Stimulated activated CD8-positive, alpha-beta memory T cell treated with anti-CD3 and anti-CD28 coated beads, Interleukin-7, amount 100 ng/mL, for 24 hours (primary cell): Measurements from ENCODE around the gene MCF2L.

Source experiments
- DNase-seq: peaks from one replicate; pipeline ENCODE4 v3.0.0-alpha.2; 2020; ENCODE audit warnings: low read depth

MCF2L gene

DNA sequence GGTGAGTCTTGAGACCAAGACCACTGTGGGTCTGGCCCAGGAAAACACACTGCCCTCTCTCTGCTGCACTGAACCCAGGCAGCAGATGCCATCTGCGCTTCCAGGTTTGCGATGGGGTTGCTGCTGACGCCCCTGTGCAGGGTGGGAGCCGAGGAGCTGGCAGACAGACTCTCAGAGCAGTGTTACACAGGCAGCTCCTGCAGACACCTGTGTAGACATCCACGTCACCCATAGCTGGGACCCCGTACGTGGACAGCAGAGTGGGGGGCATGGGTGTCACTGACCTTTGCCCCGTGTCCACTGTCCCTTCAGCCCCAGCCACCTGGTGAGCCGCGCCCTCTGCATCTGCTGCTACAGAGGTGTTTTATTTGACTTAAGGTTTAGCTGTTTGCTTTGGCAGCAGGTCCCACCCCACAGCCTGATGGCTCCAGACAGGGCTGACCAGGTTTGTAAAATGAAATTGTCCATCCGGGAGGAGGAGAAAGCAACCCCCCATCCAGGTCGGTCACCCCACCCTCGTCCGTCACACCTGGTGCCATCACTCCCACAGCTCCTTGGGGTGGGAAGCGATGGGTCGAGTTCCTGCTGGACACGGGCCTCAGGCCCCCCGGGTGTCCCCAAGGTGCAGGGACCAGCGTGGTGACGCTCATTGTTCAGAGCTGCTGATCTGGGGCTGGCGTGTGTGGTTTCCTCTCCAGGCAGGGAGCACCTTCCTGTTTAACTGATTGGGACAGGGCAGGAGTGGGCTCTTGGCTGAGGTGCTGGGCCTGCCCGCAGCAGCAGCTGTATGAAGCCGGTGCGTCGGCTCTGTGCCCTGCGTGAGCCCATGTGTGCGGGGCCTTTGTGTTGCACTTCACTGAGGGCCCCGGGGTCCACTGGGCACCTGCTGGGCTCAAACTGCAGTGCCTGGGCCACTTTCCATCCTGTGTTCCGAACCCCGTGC lies 28.4 kb downstream of the MCF2L start:
- no peak for DNase-seq

GRCh38 chr13:112998521-112999280 lies 29.7 kb downstream of the MCF2L start:
- no peak for DNase-seq

- DNase-seq = no peak
Observed at GRCh38 chr13:112999414-113000177, 30.6 kb downstream of the MCF2L start.

GRCh38 chr13:113000575-113000974 lies 31.6 kb downstream of the MCF2L start:
- no peak for DNase-seq

DNA sequence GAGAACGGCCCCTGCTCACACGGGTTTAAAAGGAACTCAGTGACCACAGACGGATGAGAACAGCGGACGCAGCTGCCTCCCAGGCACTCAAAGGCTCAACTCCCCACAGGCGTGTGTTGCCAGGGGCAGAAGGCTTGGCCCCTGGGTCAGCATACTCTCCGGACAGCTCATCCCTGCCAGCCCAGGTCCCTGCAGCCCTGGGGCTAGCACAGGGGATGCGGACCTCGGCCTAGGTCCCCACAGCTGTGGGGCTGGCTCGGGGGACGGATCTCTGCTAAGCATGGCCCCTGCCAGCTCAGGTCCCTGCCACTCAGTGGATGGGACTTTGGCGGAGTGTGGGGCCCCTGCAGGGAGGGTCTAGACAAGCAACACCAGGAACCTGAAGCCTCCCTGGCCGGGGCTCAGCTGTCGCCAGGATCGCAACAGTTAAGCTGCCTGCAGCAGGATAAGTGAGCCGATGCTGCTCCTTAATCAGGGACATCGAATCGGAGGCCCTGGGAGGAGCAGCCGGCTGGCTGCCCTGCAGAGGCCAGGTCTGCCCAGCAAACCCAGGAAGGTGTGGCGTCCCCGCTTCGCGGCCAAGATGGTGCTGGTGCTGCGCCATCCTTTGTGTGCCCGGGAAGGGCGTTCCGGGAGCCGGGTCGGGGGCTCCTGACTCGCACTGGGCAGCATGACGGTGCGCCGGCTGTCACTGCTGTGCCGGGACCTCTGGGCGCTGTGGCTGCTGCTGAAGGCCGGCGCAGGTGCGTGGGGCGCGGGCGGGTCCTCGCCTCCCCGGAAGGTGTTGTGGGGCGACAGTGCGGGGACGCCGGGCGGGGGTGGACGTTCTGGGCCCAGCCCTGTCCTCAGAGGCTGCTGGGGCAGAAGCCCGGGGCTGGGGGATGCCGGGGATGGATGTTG lies 32.5 kb downstream of the MCF2L start:
- no peak for DNase-seq

DNA sequence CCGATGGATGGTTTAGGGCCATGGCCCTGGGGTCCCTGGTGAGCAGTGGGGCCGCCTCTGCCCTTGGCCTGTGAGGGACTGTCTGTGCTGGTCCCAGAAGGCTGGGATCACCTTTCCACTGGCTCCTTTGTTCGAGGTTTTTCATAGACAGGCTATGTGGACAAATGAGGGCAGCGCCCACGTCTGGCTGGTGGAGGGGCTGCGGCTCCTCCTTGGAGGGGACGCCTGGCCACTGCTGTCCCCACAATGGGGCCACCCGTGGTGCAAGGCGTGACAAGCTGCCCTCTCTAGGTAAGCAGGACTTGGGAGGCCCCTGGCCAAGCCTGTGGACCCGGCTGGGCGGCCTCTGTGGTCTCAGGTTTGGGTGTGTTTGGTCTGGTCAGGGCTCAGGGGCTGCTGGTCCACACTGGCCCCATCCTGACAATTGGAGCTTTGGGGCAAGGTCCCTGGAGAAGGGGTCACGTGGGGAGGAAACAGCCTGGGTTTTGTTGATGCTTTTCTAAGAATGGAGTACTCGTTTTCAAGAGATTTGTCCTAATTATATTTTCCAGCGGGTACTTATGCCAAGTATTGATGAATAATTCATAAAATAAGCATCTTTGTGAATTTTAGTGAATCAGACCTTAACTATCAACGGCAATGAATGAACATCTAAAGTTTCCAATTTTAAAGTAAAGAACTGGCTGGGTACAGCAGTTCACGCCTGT lies 33.3 kb downstream of the MCF2L start:
- no peak for DNase-seq

- no peak for DNase-seq
Observed at GRCh38 chr13:113002913-113003290, 33.9 kb downstream of the MCF2L start.

GRCh38 chr13:113004126-113004525 lies 35.1 kb downstream of the MCF2L start:
- DNase-seq = no peak

GRCh38 chr13:113005076-113005865 lies 36.3 kb downstream of the MCF2L start:
- no peak for DNase-seq

- DNase-seq = no peak
Observed at GRCh38 chr13:113005997-113006396, 37.0 kb downstream of the MCF2L start.

DNA sequence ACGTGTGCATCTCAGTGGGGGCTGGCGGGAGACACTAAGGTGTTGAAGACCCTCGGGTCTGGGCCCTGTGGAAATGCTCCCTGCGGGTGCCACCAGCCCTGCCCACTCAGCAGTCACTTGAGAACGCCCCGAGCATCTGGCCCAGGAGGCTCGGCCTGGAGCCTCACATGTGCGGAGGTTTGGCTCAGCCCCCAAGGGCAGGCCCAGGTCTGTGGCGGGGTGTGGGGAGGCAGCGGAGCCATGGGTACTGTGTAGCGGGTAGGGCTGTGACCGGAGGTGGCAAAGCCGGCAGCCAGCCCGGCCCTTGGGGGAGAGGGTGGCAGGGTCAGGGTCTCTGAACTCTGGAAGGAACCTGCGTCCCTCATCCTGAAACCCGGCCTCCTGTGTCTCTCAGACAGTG lies 37.6 kb downstream of the MCF2L start:
- DNase-seq = no peak

GRCh38 chr13:113008851-113009250 lies 39.8 kb downstream of the MCF2L start:
- DNase-seq = no peak

GRCh38 chr13:113009743-113010509 lies 40.9 kb downstream of the MCF2L start:
- no peak for DNase-seq

DNA sequence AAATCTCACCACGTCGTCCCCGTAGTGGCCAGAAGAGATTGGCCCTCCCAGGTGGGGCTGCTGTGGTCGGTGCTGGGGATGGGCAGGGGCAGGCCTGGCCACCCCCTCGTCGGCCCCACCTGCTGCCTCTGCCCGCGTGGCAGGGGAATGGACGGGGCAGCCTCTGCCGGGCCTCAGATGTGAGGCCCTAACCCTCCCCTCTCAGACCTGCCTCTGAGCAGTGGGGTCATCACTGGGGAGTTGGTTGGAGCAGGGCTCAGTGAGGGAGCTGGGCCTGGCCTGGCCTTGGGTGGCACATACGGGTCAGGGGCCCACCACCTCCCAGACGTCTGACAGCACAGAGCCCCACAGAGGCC lies 41.5 kb downstream of the MCF2L start:
- DNase-seq = no peak

DNA sequence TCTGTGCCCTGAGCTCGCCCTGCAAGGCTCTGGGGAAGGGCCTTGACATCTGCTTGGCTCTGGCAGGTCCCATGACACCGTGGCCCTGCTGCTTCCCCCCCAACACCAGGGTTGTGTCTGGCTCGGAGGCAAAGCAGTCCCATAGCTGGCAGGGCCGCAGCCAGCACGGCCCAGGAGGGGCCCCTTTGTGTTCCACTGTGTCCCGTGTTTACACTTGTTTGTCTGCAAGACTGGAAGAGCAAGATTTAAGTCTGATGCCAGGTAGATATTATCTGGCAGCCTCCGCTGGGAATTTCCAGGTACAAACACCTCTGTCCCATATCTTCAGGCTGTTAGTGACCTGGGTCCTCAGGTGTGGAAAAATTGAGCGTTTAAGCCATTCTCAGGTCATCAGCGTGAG lies 44.3 kb downstream of the MCF2L start:
- DNase-seq = no peak

DNA sequence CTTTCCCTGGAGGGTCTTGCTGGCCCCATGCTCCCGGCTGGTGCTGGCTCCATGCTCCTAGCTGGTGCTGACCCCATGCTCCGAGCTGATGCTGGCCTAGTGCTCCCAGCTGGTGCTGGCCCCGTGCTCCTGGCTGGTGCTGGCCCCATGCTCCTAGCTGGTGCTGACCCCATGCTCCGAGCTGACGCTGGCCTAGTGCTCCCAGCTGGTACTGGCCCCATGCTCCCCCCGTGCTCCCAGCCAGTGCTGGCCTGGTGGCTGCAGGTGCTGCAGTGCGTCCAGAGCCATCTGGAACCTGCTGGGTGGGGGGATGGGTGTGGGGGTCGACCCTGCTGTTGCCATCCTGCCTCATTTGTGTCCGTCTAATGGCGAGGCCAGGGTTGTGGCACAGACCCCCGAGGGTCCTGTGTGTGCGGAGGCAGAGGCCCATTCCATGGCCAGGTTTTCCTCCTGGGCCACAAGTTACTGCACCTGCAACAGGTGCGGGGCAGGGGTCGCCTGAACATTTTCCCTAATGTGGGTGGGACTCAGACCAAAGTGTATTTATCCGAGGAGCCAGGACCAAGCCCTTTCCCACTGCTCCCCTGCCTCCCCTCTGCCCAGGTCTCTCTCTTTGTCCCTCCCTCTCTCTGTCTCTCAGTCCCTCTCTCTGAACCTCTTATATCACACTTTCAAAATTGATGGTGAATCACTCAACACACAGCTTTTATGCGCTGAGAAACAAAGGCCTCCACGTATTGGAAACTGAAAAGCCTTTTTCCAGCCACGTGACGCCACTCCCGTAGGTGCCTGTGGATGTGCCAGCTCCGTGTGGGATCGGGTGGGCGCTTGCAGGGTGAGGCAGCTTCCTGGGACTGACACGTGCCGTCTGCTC lies 45.1 kb downstream of the MCF2L start:
- DNase-seq = no peak

DNA sequence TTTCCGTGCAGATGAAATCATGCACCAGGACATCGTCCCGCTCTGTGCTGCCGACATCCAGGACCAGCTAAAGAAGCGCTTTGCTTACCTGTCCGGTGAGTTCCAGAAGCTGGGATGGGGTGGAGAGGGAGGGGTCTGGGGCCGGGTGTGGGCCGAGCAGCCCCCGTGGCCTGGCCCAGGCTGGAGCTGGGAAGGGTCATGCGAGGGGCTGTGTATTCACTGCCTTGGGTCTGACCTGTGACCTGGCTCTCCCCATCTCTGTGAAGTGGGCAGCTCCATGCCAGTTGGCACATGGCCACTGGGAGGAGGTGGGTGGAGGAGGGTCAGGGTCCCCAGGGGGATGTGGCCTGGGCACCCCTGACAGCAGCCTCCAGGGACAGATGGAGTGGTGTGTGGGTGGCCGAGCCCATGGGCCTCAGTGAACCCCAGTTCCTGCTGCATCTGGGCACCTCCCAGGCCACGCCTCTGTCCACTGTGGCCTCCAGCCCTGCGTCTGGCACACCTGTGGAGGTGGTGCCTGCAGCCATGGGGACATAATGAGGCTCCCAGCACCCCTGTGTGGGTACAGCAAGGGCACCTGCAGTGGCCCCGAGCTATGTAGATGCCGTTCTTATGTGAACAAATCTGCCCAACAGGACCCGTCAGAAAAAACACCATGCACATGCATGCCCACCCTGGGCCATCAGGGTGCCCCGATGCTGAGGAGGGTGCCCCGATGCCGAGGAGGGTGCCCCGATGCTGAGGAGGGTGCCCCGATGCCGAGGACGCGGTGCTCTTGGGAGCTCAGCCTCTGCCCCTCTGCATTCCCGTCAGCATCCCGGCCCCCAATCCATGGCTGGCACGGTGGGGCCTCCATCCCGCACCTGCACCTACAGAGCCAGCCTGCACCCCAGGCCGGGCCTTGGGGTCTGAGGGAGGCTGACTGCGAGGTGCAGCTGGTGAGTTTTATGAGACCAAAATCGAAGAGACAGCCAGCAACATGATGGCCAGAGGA lies 46.0 kb downstream of the MCF2L start:
- DNase-seq = no peak
